Measurements from ENCODE around the gene LRRC7. TPM values are rescaled to one million over a fixed set of nuclear protein-coding genes. Genes with fewer than 3 reads are reported as not detected.

Gene LRRC7
- total and polyA plus RNA-seq, 2 of the 8 experiments (the other 6 are each of a cell fraction or from before 2014, with no cell fraction given), result 0.03 to 0.17 TPM

DNA sequence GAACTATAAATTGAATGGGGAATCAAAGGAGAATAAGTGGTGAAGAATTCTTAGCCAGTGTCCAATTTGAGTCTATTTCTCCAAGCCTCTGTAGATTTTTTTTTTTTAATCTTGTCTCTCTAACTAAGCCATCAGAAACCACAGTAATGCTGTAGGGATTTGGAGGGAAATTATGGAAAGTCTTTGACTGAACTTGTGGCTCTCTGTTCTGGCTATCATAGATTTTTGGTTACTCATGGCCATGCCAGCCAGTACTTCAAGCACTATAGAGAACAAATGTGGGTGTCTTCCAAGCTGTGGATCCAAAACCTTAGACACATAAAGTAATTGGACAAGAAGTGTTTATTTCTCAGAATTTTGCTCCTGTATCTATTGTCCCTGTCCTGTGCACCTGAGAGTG, 489.8 kb downstream of the LRRC7 start (continued):
- TF ChIP-seq, protein P1, sequence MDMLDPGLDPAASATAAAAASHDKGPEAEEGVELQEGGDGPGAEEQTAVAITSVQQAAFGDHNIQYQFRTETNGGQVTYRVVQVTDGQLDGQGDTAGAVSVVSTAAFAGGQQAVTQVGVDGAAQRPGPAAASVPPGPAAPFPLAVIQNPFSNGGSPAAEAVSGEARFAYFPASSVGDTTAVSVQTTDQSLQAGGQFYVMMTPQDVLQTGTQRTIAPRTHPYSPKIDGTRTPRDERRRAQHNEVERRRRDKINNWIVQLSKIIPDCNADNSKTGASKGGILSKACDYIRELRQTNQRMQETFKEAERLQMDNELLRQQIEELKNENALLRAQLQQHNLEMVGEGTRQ (IDR thresholded peaks at IDR 0.05; ENCODE audit: low read length), result no peak
- TF ChIP-seq CTBP2 (IDR thresholded peaks at IDR 0.05; ENCODE audit: borderline replicate concordance, insufficient read depth, insufficient read length, low read length), result no peak
- TF ChIP-seq HDAC2 (IDR thresholded peaks at IDR 0.05; ENCODE audit: borderline replicate concordance in 1 of 2, low read depth in 2 of 2, low read length in 2 of 2), result no peak
- no peak for TF ChIP-seq TAF1 (IDR thresholded peaks at IDR 0.05; ENCODE audit: low read depth, low read length)
- TF ChIP-seq FOSL1 (IDR thresholded peaks at IDR 0.05; ENCODE audit: insufficient read depth, low read depth, low read length), result no peak
